ENCODE results near the gene HOXA10.
A peak's percentile ranks its signal among the peaks of the same experiment; 100 is the strongest.

Gene HOXA10

GRCh38 chr7:27189997-27190748 lies 16.1 kb upstream of the HOXA10 start:
- no peak for DNase-seq

- DNase-seq: no peak
Observed at GRCh38 chr7:27189295-27189996, 15.3 kb upstream of the HOXA10 start.

DNA sequence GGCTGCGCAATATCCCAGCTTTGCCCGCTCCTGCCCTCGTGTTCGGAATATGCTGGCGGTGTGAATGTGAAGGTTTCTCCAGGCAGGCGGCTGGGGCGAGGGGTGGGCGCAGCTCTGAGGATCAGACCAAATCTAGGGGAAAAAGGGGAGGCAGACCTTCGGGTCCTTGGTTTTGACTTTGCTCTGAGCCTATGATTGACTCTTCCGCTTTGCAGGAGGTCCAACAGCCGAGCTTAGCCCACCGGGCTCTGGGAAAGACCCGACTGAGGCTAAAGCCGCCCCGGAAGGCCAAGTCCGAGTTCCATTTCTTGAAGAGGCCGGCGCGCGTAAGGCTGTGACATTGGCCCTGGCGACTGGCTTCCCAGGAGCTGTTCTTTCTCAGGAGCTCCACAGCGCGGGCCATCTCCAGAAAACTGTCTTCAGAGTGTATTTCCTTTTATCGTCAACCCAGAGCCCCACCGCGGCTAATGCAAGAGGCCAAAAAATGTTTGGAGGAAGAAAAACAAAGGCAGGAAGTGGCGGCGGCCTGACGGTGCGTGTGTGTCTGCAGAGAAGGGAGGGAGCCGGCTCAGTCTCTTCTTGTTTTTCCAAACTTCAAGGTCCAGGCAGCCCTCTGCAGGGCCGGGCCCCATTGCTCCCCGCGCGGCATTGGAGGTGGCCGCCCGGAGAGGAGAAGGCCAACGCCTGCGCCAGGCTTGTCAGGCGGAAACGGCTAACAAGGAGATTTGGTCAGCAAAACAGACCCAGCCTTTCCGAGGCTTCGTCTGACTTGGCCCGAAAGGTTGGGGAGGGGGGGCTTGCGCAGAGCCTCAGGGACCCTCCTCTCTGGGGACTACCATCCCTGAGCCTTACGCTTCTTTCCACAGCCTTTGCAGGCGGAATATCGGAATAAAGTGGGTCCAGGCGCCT lies 14.5 kb upstream of the HOXA10 start:
- DNase-seq: no peak

DNA sequence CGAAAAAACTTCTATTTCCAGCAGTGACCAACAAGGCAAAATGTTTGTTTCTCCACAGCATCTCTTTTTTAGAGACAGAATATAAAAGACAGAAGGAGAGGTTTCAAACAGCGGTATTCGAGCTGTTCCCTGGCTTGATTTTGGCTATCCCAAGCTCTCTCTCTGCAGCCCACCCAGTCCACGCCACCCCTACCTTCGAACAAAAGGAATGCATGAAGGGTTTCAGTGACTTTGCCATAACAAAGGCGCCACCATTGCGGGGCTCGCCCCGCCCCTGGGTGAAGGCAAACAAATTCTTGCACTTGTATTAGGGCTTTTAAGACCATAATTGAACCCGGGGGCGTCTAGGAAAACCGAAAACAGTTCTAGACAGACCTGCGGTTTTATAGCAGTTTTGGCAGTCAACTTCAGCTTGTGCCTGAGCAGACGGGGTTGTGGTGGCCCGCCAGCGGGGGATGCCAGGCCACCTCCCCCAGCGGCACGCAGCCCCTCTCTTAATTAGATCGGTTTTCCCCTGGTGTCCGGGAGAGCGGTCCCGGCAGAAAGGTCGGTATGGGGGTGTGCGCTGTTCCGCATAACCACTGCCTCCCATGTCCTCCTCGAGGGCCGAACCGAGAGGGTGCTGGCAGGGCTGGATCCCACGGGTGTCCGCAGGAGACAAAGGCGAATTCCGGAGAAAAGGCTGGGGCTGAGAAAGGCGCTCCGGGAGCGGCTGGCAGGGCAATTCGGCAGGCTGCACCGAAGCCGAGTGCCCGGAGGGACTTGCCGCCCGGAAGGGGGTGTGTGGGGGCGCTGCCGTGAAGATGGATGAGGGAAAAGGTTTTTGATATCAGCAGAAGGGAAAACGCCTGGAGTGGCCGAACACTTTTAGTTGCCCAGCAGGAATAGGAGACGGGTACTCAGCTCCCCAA lies 13.6 kb upstream of the HOXA10 start:
- no peak for DNase-seq

- no peak for DNase-seq
Observed at GRCh38 chr7:27186668-27187474, 12.8 kb upstream of the HOXA10 start.

DNA sequence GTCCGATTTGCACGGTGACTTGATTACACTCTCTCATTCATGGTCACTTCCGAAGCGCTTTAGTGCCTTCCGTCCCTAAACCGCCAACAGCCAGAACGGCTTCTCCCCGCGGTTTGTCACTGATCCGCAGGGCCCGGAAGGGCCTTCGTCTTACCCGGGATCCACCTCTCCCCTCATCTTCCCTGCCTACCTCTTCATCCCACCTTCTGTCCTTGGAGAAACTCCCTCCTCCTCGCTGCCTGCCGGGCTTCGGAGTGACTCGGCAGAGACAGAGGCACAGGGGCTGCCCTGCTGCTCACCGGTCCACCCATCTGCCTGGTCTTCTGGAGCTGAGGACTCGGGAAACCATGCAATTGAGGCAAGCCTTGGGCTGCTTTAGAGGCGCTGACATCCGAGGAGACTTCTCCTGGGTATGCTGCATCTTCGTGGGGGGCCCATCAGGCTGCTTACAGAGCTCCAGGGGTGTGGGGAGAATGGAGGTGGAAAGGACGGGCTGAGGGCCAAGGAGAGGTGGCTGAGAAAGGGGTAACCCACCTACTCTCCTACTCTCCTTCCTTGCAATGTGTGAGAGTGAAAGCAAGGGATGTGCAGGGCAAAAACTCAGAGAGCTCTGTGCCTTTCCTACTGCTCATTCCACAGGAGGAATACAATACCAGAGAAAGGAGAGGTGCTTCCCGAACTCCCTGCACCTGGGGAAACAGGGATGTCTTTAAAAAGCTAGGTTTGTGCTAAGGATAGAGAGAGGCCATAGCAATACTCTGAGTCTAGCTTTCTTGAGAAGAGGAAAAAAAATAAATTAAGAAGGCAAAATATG lies 11.9 kb upstream of the HOXA10 start:
- no peak for DNase-seq

DNA sequence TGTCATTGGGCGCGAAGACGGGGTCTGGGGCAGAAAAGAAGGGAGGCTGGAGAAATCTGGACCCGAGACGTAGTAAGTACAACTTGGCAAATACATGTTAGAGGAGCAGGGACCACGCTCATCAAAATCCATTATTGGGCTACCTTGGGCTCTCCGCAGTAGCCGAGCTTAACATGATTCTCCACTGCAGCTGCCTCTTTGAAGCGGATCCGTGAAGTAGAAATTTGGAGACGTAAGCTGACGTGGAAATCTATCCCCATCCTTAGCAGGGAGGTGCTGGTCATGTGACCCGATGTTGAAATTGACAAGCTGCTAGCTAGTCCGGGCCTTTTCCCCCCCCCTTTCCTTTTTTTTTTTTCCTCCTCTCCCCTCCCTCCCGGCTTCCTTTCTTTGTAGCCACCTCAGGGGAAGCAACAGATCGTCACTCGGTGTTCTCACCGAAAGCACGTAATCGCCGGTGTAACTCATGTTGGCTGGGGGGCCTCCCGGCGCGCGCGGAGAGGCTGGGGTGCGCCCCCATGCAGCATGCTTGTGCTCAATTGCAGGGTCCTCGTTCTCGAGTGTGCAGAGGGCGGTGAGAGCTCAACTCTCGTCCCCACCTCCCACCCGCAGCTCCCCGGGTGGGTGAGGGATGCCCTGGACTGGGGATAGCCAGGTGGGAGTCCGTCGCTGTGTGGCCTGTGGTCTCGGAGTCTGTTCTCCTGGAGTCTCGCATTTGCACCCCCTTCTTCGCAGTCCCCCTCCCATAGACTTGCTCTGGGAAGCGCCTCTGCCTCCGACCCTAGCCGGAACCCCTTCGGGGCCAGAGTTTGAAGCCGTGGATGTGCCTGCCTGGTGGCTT lies 11.1 kb upstream of the HOXA10 start, which contains the start of gene HOXA11:
TSS of gene HOXA11 (minus strand) at position 220 of the 841 bp plus-strand sequence. CDS start at position 132, 88 bp downstream.
- no peak for DNase-seq

GRCh38 chr7:27184337-27185012 lies 10.4 kb upstream of the HOXA10 start:
- DNase-seq: peak; percentile 52

DNA sequence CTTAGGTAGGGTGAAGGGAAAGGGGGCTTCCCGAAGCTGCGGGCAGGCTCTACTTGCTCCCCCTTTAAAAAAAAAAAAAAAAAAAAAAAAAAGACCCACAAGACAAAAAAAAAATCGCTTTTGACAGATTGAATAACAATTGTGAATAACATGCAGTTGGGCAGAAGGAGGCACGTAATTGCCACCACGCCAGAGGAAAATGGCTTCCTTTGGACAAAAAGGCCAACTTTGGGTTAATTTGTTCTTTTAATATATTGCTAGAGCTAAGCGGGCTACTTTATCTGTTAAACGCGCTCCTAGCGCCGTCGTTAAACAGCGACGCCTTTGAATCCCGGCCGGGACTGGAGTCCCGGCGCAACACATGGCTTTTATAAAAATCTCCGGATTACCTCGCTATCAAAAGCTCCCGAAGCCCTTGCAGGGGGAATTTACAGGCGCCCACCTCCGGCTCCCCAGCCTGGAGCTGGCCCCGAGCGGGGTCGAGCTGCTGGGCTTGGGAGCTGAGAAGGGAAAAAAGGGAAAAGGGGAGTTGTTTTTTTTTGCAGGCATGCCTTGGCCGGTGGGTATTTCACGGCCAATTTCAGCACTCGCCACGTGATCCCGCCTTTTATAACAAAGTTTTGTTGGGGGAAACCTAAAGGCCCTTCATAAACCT lies 9.7 kb upstream of the HOXA10 start:
- DNase-seq: peak; percentile 46

DNA sequence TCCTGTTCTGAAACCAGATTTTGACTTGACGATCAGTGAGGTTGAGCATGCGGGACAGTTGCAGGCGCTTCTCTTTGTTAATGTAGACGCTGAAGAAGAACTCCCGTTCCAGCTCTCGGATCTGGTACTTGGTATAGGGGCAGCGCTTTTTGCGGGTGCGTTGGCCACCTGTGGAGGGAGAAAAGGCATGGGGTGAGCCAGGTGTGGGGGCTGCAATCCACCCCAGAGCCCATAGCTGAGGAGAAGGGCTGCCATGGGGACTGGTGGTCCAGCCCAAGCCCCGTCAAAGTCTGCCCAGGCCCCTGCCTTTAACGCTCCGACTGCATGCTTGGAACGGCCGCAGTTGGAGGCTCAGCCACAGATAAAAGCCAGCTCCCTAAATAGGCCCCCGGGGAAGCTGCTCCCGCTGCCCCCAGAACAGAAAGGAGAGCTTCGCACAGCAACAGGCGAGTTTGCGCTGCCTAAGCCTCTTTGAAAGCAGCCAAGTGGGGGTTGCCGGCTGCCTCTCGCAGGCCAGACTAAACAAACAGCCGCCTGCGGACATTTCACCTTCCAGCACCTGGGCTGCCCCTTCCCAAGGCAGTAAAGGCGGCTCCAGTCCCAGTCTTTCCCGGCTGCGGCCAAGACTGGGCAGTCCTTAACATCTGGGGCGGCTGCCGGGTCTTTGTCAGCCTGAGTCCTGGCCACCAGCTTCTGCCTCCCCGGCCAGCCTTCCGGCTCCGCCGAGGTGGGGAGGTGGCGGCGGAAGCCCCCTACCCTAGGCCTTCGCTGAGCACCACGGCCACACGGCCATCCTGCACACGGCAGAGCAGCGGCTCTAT lies 9.0 kb upstream of the HOXA10 start:
- DNase-seq: peak; percentile 54

- no peak for DNase-seq
Observed at GRCh38 chr7:27182285-27182841, 8.2 kb upstream of the HOXA10 start.

DNA sequence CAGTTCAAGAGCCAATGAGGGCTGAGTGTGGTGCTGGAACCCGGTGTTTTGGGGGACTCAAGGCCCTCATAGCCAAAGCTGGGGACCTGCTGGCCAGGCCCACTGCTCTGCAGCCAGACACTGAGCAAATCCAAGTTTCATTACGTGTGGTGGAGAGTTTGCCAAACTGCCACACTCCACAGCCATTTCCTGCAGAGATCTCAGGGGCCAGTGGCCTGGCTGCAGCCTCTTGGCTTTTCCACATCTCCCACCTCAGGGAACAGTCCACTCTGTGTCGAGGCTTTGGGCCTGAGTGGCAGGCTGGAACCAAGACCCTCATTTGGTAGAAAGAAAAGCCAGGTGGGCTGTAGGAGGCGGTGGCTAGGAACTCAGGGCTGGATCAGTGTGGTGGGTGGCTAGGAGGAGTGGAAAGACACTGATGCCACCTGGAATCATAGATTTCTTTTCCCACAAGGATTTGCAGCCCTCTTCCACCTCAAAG lies 7.7 kb upstream of the HOXA10 start:
- DNase-seq: no peak

DNA sequence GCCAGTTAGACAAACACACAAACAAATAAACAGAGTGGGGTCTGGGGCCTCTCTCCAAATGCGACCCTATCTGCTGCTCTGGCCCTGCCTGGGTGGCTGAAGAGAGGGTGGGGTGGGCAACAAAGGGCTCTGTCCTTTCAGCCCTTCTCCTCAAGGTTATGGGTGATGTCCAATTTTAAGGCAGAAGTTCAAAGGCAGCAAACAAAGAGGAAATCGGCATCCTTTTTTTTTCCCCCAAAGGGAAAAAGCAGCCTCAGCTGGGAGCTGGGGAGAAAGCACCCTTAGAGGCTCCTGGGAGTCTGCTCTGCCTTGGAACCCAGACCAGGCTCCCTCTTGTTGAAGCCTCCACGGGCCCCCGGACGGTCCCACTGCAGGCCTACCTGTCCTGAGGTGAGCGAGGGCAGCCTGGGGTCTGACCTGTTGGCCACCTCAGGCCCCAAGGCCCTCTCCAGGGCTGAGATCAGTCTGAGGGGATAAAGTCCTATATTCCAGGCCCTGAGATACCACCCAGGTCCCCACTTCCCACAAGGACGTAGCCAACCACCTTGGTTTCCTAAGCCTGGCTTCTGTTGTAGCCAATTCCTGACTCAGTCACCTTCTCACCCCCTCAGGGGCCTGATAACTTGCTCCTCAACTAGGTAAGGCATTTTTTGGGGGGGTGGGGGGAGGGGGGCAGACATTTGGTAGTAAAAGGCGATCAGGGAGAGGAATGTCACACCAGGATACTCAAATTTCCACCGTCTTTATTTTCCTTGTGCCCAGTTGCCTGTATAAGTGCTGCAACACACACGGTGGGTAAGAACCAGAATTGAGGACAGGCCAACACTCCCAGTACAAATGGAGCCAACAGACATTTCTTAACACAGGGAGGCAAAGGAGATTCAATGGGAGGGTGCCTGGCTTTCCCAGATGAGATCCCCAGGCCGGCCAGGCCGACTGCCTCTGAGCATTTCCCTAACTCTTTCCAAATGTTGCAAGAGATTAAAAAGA lies 6.6 kb upstream of the HOXA10 start:
- DNase-seq: no peak

DNA sequence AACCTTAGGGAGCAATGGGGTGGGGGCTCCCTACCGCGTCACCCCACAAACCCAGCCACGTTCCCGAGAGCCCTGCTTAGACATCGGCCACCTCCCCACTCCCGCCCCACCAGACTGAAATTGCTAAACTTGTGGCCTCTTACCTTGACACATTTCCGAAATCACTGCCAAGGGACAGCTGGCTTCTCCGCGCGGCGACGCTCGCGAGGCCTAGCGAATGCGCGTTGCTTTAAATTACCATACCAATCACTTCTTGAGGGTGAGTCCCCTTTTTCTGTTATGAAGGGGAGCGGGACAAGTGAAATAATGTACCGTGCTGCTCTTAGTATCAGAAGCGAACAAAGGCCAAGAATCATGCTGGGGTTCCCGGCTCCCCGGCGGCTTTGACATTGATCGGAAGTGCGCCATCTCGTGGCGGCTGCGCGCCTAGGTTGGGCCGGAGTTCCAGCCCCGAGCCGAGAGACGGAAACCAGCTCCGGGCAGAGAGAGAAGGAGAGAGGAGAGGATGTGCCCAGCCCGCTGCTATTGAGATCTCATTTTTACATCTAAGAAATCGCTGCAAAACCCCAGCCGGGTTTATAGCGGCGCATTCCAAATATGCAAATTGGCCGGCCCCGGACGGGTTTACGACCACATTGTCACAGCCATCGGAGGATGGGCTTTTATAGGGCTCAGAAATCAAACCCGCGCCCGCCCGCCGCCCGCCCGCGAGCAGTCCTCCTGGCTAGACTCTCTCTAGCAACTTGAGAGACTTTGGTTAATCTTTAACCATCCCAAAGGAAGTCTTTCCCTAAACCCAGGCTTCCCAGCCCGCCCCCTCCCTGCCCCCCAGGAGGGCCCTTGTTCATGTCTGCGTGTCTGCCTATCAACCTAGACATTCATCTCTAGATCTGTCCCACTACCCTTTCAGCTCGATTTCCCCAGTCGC lies 5.6 kb upstream of the HOXA10 start:
- DNase-seq: no peak
